Measurements from ENCODE around the gene VPS11. TPM values are rescaled to one million over a fixed set of nuclear protein-coding genes. Genes with fewer than 3 reads are reported as not detected.

VPS11 gene
- total RNA-seq, 6 experiments from 2014 or later: 27.4 to 31.4 (median 27.8) TPM

GRCh38 chr11:119095066-119095880 lies 27.7 kb downstream of the VPS11 start:
- peak; percentile 40 for TF ChIP-seq CTCF (IDR thresholded peaks at IDR 0.05)
- H3K36me3 Mint-ChIP-seq (ENCODE audit: low read depth): peaks cover 28% of the 10 kb centered on the region

GRCh38 chr11:119099711-119100110 lies 32.1 kb downstream of the VPS11 start:
- no peak for TF ChIP-seq CTCF (IDR thresholded peaks at IDR 0.05)
- Mint-ChIP-seq H3K4me1 (ENCODE audit: low read depth) (peaks cover 30% of the 10 kb centered on the region), H3K36me3 (ENCODE audit: low read depth) (peaks cover 9% of the 10 kb centered on the region; the same call in 1 of the 2 replicates), H3K27me3 (ENCODE audit: insufficient read depth) (peaks cover 7% of the 10 kb centered on the region), H3K4me3 (peak overlapping the region; percentile 91), H3K9me3 (0 out of 2 replicates have a peak, but pooled peaks cover 5% of the 10 kb centered on the region), H3K27ac (no peak overlapping the region)
- DNase-seq: no peak

More at GRCh38 chr11:119095066-119095880, 27.7 kb downstream of the VPS11 start:
- Mint-ChIP-seq H3K9me3 (0 out of 2 replicates have a peak, but pooled peaks cover 5% of the 10 kb centered on the region), H3K4me3 (peak overlapping the region; percentile 94), H3K27me3 (ENCODE audit: insufficient read depth) (peaks cover 10% of the 10 kb centered on the region), H3K4me1 (ENCODE audit: low read depth) (peaks cover 44% of the 10 kb centered on the region), H3K27ac (peak overlapping the region; percentile 89)
- peak; percentile 100 for DNase-seq

GRCh38 chr11:119100246-119100970 lies 32.8 kb downstream of the VPS11 start:
- peak overlapping the region; percentile 98 for H3K27ac Mint-ChIP-seq
- 0 out of 2 replicates have a peak, but pooled peaks cover under 1% of the 10 kb centered on the region for H3K9me3 Mint-ChIP-seq
- peaks cover 9% of the 10 kb centered on the region; the same call in 1 of the 2 replicates for H3K36me3 Mint-ChIP-seq (ENCODE audit: low read depth)
- peaks cover 37% of the 10 kb centered on the region for H3K4me1 Mint-ChIP-seq (ENCODE audit: low read depth)
- TF ChIP-seq CTCF (IDR thresholded peaks at IDR 0.05): peak; percentile 72
- H3K27me3 Mint-ChIP-seq (ENCODE audit: insufficient read depth): peaks cover under 1% of the 10 kb centered on the region; the same call in 1 of the 2 replicates
- H3K4me3 Mint-ChIP-seq: peak overlapping the region; percentile 91
- peak; percentile 52 for DNase-seq

GRCh38 chr11:119100994-119101758 lies 33.6 kb downstream of the VPS11 start:
- DNase-seq: no peak
- peak; percentile 36; the same call in 1 of the 2 replicates for TF ChIP-seq CTCF (IDR thresholded peaks at IDR 0.05)
- peak overlapping the region; percentile 91 for H3K4me3 Mint-ChIP-seq
- H3K27ac Mint-ChIP-seq: peak overlapping the region; percentile 98
- H3K36me3 Mint-ChIP-seq (ENCODE audit: low read depth): peaks cover 9% of the 10 kb centered on the region; the same call in 1 of the 2 replicates
- H3K4me1 Mint-ChIP-seq (ENCODE audit: low read depth): peaks cover 32% of the 10 kb centered on the region
- no peaks in the 10 kb centered on the region for H3K27me3 Mint-ChIP-seq (ENCODE audit: insufficient read depth)
- no peaks in the 10 kb centered on the region for H3K9me3 Mint-ChIP-seq

Data from HFFc6 (cell line).